ENCODE results near the gene TP53BP2.
"Not testable (repeated sequence)": the region's sequence is repeated elsewhere in the genome, so short reads cannot be mapped to it uniquely, and the experiment has no call there.

Gene TP53BP2

GRCh38 chr1:223876590-223876989 is 30.8 kb upstream of the TP53BP2 start:
- no peak for DNase-seq (ENCODE audit: low spot score)
- no peak for TF ChIP-seq CTCF (IDR thresholded peaks at IDR 0.05; ENCODE audit: extremely low read depth, missing control alignments)

GRCh38 chr1:223873044-223873443 is 27.3 kb upstream of the TP53BP2 start:
- no peak for TF ChIP-seq CTCF (IDR thresholded peaks at IDR 0.05; ENCODE audit: extremely low read depth, missing control alignments)
- DNase-seq (ENCODE audit: low spot score) = no peak

DNA sequence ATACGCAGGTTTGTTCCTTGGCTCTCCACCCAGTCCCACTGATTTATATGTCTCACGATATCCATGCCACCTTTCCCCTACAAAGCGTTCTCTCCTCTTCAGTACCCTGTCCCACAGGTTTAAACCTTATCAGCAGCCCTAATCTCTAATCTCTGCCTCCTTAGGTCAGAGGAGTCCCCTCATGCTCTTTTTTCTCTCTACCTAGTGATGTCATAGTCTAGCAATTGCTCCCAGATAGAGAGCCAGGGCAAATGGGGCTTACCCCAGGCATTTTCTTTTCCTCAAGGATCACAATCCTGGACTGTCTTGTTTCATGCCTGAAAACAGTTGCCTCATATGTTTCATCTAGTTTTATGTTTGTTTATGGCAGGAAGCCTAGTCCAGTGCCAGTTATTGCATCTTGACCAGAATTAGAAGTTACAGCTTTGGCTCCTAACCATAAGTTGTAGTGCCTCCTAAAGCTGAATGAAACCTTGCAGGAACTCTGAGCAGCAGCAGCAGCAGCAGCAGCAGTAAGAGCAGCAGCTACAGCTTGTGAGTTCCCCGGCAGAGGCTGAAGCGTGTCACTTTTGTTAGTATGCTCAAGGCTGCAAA is 26.7 kb upstream of the TP53BP2 start:
- TF ChIP-seq CTCF (IDR thresholded peaks at IDR 0.05; ENCODE audit: extremely low read depth, missing control alignments) = no peak
- DNase-seq (ENCODE audit: low spot score) = no peak

DNA sequence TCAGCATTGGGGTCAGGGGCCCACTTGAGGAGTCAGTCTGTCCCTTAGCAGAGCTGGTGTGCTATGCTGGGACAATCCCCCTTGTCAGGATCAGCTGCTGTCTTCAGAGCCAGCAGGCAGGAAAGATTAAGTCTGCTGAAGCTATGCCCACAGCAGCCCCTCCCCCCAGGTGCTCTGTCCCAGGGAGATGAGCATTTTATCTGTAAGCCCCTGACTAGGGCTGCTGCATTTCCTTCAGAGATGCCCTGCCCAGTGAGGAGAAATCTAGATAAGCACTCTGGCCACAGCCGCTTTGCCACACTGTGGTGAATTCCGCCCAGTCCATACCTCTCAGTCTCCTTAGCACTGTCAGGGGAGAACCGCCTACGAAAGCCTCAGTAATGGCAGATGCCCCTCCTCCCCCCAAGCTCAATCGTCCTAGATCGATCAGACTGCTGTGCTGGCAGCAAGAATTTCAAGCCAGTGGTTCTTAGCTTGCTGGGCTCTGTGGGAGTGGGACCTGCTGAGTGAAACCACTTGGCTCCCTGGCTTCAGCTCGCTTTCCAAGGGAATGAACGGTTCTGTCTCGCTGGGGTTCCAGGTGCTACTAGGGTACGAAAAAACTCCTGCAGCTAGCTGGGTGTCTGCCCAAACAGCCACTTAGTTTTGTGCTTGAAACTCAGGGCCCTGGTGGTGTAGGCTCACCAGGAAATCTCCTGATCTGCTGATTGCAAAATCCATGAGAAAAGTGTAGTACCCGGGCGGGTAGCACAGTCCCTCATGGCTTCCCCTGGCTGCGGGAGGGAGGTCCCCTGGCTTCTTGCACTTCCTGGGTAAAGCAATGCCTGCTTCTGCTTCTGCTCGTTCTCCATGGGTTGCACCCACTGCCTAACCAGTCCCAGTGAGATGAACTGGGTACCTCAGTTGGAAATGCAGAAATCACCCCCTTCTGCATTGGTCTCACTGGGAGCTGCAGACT is 25.1 kb upstream of the TP53BP2 start:
- DNase-seq (ENCODE audit: low spot score) = no peak
- TF ChIP-seq CTCF (IDR thresholded peaks at IDR 0.05; ENCODE audit: extremely low read depth, missing control alignments) = no peak

GRCh38 chr1:223864599-223865368 is 19.0 kb upstream of the TP53BP2 start:
- DNase-seq (ENCODE audit: low spot score) = not testable (repeated sequence)

- no peak for DNase-seq (ENCODE audit: low spot score)
- TF ChIP-seq CTCF (IDR thresholded peaks at IDR 0.05; ENCODE audit: extremely low read depth, missing control alignments) = no peak
Observed at GRCh38 chr1:223864084-223864483, 18.3 kb upstream of the TP53BP2 start.

GRCh38 chr1:223861904-223862303 is 16.2 kb upstream of the TP53BP2 start:
- TF ChIP-seq CTCF (IDR thresholded peaks at IDR 0.05; ENCODE audit: extremely low read depth, missing control alignments) = no peak
- DNase-seq (ENCODE audit: low spot score) = no peak
